Left kidney (tissue), 2 donors: ENCODE results near the gene GYPC. TPM values are rescaled to one million over a fixed set of nuclear protein-coding genes. Genes with fewer than 3 reads are reported as not detected.
"Not testable (repeated sequence)": the region's sequence is repeated elsewhere in the genome, so short reads cannot be mapped to it uniquely, and the experiment has no call there.

ENCODE experiments used
- DNase-seq: peaks from one replicate; pipeline ENCODE4 v3.0.0-alpha.2; 2013
- polyA plus RNA-seq: library from polyadenylated mRNA; unstranded; fragments of 120-200 nt; gene quantifications from one replicate; pipeline ENCODE4 v1.2.1, GENCODE V29; 2013; ENCODE audit not compliant: insufficient read length

Gene GYPC
- polyA plus RNA-seq, 1 donor: 55.8 TPM

- not testable (repeated sequence) for DNase-seq
Observed at GRCh38 chr2:126647714-126648344, 8.1 kb upstream of the GYPC start.

- DNase-seq: not testable (repeated sequence)
Observed at GRCh38 chr2:126648345-126648786, 7.6 kb upstream of the GYPC start.

GRCh38 chr2:126649101-126649500, 6.9 kb upstream of the GYPC start:
- DNase-seq: no peak

- no peak for DNase-seq
Observed at GRCh38 chr2:126650994-126651393, 5.0 kb upstream of the GYPC start.

- DNase-seq: no peak
Observed at GRCh38 chr2:126652323-126652891, 3.6 kb upstream of the GYPC start.

GRCh38 chr2:126653109-126653508, 2.8 kb upstream of the GYPC start:
- no peak for DNase-seq

GRCh38 chr2:126653761-126654160, 2.2 kb upstream of the GYPC start:
- no peak for DNase-seq

GRCh38 chr2:126655051-126655450, 907 bp upstream of the GYPC start:
- no peak for DNase-seq

GRCh38 chr2:126656431-126657147, 631 bp downstream of the GYPC start:
- peak; percentile 42 for DNase-seq

GRCh38 chr2:126657148-126657635, 1.2 kb downstream of the GYPC start:
- DNase-seq: no peak

GRCh38 chr2:126657636-126658318, 1.8 kb downstream of the GYPC start:
- DNase-seq: peak; percentile 83

- DNase-seq: no peak
Observed at GRCh38 chr2:126658319-126658904, 2.5 kb downstream of the GYPC start.

GRCh38 chr2:126658905-126659561, 3.1 kb downstream of the GYPC start:
- DNase-seq: peak; percentile 38

- no peak for DNase-seq
Observed at GRCh38 chr2:126659562-126660467, 3.9 kb downstream of the GYPC start.

- DNase-seq: no peak
Observed at GRCh38 chr2:126660971-126661370, 5.0 kb downstream of the GYPC start.

GRCh38 chr2:126661702-126662500, 5.9 kb downstream of the GYPC start:
- DNase-seq: no peak

- no peak for DNase-seq
Observed at GRCh38 chr2:126662621-126663020, 6.7 kb downstream of the GYPC start.

- no peak for DNase-seq
Observed at GRCh38 chr2:126663184-126663963, 7.4 kb downstream of the GYPC start.

- no peak for DNase-seq
Observed at GRCh38 chr2:126664234-126664633, 8.3 kb downstream of the GYPC start.
